ELF-1 (cell line): Measurements from ENCODE around the gene C1orf210.

Experiments used
- DNase-seq: peaks from one replicate; pipeline ENCODE4 v3.0.0-alpha.2; 2016; ENCODE audit warnings: low read depth, low spot score

C1orf210 gene

DNA sequence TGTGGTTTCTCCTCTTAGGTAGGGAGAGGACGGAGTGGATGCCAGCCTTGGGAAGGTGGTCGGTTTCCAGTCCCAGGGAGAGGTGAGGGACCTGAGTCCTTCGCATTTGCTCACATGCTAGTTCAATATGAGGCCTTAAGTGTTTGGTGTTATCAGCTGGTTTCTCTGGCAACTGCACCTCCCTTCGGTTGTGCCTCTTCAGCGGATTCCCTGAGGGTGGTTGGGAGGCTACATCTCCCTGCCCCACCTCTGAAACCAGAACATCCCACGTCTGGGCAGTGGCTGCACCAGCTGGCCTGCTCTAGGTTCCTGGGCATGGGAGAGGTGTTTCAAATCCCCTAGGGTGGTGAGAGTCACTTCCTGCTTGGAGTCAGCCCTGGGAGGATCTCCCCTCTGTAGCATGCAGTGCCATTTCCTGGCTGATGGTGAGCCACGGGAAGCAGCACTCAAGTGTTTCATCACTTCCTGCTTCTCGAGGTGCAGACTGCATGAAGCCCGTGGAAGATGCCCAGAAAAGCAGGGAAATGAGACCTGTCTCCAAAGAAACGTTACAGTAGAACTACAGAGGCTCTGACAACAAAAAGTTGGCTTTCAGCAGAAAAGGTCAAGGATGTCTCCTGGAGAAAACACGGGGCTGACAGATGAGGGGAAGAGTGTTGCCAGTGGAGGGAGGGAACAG lies 11.1 kb downstream of the C1orf210 start:
- no peak for DNase-seq

DNA sequence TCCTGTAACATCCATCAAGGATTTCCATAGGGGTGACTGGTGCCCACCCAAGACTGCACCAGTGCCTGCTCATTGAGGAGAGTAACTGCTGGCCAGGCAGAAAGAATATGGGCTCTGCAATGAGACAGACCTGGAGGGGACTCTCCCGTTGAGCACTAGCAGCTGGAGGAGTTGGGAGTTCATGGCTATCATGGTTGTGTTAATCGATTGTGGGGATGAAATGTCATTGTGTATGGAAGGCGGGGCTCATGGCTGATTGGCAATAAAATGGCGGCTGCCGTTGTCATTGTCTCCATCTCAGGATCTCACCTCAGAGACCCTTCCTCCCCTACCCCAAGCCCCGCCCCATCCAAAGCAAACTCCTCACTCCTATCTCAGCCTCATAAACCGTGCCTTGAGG lies 11.7 kb downstream of the C1orf210 start:
- no peak for DNase-seq

DNA sequence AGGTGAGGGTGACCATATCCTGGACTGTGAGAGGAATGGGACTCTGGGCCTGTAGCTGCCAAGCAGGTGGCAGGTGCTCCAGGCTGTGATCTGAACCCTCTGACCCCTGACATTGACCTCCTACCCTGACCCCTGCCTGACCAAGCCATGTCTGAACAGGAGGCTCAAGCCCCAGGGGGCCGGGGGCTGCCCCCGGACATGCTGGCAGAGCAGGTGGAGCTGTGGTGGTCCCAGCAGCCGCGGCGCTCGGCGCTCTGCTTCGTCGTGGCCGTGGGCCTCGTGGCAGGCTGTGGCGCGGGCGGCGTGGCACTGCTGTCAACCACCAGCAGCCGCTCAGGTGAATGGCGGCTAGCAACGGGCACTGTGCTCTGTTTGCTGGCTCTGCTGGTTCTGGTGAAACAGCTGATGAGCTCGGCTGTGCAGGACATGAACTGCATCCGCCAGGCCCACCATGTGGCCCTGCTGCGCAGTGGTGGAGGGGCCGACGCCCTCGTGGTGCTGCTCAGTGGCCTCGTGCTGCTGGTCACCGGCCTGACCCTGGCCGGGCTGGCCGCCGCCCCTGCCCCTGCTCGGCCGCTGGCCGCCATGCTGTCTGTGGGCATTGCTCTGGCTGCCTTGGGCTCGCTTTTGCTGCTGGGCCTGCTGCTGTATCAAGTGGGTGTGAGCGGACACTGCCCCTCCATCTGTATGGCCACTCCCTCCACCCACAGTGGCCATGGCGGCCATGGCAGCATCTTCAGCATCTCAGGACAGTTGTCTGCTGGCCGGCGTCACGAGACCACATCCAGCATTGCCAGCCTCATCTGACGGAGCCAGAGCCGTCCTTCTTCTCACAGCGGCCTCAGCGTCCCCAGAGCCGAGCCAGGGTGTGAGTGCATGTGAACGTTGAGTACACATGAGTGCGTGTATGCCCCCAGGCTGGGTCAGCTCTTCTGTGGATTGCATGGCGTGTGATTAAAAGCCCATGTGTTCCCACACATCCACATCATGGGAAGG lies 12.5 kb downstream of the C1orf210 start:
- DNase-seq, result no peak

DNA sequence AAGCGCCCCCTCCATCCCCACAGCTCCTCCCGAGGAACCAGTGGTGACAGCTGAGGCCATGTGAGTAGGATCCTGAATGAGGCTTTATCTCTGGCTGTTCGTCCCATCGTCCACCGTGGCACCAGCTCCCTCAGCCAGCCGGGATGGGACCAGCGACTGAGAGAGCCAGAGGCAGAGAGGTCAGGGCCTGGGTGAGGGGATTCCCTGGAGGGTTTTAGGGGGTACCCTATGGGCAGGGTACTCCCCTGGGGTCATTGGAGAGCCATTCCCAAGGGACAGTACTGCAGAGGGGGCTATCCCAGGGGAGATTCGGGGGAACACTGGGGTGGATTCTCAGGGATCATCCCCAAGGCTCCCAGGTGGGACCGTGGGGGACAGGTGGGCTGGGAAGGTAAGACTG lies 13.2 kb downstream of the C1orf210 start:
- no peak for DNase-seq

DNA sequence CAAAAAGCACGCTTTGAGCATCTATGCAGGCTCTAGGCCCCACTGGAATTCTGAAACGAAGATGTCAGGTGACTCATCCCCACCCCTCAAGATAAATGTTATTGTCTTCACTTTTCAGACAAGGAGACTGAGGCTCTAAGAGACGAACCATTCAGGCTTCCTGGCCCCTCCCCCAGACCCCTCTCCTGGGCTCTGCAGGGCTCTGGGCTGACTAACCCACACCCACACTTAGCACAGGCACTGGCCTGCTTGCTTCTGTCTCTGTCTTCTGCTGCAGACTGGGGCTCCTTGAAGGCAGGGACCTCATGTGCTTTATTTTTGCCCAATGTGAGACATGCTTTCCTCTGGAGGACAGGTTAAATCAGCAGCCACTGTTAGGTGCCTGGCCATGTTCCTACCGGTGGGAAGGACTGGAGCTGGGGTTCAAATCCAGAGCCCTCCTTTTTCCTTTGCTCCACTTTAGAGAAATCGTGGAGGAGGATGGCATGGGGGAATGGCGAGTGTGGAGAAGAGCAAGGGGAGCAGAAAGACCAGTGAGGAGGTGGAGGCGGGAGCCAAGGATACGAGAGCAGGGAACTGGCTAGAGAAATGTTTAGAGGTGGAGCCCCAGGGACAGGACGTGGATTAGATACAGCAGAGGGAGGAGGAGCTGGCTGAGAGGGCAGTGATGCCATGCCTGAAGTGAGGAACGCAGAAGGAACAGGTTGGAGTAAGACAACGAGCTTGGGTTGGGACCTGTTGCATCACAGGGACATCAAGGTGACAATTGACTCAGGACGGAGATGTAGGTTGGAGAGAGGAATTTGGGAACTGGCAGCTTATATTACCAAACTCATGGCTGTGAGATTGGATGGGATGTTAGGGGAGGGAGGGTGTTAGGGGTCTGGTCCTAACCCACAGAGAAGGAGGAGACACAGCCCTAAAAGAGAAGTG lies 13.9 kb downstream of the C1orf210 start:
- DNase-seq, result peak; percentile 20

DNA sequence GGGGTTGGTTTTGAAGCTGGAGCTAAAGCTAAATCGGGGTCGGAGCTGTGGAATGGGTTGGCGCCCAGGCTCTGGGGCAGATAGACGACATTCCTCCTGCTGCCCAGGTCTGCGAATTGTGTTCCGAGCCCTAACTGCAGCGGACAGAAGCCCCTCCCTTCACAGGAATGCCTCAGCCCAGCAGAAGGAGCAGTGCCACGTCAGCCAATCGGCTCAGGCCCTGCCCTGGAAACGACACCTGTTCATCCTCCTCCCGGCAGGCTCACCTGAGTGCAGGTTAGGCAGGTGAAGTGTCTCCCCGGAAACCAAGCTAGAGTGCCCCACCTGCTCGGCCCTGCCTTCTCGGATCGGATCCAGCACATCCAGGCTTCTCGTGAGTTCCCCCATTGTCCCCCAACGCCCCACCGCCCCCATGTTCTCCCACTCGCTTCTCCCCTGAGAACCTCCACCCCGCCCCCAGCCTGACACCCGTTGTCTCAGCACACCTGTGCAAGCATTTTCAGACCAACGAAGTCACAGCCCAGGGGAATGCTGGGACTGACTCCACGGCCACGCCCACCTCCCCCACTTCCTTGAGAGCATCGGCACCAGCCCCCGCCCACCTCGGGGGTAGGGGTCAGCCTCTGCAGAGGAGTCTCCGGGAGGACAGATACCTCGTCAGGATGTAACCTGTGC lies 14.8 kb downstream of the C1orf210 start:
- DNase-seq, result peak; percentile 89

DNA sequence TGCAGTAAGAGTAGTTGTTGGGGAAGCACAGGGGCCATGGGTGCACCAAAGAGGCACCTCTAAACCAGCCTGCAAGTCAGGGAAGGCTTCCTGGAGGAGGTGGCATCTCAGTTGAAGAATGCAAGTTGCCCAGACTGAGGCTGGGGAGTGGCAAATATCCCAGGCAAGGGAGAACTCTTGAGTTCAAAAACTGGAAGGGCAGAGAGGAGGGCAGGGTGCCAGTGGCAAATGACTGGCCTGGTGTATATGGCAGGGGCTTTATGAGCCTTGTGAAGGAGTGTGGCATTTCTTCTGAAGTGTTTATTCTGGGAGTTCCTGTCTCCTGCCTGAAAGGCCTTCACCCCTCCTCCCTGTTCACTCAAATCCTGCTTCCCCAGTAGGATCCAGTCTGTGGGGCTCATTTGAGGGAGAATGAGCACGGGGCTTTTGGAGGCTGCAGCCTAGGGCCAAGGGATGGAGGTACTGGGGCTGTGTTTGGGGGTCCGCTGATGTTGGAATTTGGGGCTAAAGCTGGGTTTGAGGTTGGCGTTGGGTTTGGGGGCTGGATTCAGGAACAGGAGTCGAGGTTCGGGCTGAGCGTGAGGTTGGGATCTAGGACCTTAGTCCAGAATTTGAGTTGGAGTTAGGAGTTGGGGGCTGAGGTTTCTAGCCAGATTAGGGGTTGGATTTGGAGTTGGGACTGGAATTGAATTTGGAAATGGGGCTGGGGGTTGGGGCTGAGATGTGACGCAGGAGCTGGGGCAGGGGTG lies 15.6 kb downstream of the C1orf210 start, which contains the start of gene TMEM125:
Gene TMEM125 (plus strand): TSS at position 357 of the 749 bp plus-strand sequence. CDS start 2,740 bp downstream, outside the sequence.
- no peak for DNase-seq

DNA sequence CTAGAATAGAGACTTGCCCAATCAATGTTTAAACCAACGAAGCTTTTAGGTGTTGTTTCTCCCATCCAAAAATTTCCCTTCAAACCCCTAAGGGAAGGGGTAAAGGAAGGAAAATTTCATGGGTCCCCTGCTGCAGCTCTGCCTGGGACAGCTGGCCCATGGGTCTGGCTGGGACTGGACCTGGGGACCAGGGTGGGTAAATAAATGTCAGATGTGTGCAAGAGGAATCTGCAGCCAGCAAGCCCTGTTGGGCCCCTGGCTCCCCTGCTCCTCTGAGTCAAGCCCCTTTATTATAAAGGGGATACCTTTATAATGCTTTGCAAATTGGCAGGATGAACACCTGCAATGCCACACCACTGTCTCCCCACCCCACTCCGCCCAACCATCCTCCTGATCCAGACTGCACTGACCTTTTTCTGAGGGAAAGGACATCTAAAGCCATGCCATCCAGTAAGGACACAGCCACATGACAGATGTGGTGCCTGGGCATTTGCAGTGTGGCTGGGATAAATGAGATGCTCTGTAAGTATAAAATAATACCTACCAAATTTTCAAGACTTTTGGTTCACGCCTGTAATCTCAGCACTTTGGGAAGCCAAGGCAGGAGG lies 17.5 kb downstream of the C1orf210 start:
- DNase-seq, result no peak

DNA sequence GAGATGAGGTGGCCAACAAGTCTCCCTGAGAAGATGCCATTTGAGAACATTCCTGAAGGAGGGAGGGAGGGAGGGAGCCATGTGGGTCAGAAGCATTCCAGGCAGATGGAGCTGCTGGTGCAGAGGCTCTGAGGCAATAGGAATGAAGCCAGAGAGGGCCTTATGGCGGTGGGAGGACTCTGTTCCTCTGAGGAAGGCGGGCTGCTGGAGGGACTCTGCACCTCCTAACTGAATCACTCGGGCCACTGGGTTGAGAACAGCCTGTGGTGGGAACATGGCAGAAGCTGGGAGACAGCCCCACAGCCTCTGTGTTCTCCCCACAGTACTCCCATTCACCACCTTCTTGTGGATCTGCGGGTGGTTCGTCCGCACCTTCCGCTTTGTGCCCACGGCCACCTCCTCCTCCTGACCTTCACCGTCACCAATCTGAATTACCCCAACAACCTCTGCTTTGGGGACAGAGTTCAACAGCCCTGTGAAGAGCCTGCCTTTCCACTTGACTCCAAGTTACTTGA lies 18.0 kb downstream of the C1orf210 start:
- DNase-seq, result no peak

DNA sequence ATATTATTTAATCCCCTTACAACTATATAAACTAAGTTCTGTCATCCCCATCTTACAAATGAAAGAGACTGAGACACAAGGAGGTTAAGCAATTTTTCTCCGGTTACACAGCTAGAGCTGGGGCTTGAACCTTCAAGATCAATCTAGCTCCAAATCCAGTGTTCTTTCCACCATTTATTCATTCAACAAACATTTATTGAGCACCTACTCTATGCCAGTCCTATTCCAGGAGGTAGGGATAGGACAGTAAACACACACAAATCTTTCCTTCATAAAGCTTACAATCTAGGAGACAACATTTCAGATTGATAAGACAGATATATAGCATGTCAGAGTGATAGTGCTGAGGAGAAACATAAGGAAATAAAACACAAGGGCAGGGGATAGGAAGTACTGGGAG lies 18.5 kb downstream of the C1orf210 start:
- DNase-seq, result no peak

DNA sequence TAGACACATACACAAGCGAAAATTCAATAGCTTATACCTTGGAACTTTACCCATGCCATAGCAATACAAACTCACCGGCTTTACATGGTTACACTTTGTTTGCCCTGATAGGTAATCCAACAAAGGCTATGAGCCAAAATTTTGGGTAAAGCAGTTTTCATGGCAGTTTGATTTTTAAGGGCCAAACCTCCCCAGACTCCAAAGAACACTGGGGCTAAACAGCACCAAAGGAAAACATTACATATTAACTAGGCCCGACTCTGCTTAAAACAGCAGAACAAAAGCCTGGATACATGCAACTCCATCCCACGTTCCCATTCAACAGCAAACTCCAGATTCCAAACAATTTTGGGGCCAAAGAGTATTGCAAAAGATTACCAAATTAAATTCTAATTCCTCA lies 19.9 kb downstream of the C1orf210 start:
- DNase-seq, result no peak

DNA sequence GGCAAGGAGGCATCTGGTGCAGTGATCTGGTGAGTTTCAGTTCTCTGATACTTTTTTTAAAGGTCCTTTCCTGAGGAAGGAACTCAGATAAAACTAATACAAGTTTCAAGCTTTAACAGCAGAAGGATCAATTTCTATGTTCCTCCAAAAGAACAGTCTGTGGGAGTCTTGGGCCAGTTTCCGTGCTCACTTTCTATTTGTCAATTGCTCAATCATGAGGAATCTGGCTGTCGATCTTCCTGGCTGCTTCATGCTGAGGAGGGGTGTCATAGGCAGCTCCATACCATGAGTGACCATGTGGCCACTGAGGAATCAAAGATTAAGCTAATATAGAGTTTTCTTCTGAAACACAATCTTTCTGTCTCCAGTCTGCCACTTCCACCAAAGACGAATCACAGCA lies 27.0 kb downstream of the C1orf210 start:
- DNase-seq, result no peak

DNA sequence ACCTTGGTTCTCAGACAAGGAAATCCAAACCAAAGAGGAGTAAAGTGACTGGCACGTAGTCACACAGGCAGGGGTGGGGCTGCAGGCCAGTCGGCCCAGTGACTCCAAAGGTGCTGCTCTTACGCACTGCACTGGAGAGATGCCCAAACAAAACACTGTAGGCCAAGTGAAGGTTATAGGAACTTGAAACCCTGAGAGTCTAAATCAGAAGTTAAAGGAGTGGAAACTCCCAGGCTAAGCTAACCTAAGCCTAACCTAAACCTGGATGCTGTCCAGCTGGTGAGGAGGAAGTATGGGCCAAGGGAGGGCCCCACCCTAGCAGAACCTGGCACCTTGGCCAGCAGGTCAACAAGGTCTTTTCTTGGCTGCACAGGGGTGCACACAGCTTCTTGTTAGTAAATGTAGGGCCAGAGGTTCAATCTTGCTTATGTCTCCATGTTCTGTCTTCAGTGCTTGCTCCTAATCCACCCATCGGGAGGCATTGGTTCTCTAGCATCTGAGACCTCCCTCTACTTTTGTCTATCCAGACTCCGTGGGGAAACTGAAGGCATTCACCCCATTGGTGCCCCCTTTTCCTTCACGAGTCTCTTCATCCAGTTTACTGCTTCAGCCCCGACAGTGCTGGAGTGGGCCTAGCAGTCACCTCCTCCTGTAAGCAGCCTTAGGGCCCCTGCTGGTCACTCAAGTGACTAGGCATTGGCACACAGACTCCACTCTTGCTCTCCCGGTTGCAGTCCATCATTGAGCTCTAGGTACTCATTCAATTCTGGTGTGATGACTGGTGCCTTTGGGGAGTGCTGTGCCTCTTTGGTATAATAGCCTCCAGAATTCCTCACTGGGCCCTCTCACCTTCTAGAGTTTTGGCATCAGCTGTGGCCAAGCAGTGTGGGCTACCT lies 28.5 kb downstream of the C1orf210 start:
- DNase-seq, result no peak

DNA sequence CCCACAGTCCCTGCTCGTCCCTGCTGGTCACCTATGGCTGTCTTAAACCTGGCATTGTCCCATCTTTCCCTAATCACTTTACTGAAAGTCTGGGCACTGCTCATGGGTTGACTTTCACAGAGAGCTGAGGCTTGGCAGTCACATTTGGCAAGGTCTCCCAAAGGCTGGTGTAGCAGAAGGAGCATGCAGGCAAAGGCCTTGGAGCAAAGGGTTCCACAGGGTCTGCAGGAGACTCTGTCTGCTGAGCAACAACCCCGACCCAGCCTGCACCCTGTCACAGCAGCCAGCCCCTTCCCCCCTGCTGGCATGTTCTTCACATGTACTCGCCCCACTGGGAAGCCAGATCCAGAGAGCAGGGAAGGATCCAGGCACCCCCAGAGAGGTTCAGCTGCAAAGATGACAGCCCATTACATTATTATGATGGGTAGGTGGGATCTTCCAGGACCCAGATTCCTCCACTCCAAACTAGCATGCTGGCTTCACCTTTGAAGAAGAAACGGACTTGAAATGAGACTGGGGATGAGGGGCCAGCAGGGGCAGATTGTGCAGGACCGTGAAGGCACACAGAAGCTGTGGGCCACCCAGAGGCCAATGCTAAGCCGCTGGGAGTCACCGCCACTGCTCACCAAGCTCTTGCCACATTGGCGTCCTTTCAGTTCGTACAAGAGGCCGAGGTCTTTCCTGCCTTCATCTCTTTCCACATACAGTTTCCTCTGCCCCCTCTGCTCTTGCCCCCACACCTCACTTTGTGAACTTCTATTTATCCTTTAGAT lies 29.8 kb downstream of the C1orf210 start:
- no peak for DNase-seq

DNA sequence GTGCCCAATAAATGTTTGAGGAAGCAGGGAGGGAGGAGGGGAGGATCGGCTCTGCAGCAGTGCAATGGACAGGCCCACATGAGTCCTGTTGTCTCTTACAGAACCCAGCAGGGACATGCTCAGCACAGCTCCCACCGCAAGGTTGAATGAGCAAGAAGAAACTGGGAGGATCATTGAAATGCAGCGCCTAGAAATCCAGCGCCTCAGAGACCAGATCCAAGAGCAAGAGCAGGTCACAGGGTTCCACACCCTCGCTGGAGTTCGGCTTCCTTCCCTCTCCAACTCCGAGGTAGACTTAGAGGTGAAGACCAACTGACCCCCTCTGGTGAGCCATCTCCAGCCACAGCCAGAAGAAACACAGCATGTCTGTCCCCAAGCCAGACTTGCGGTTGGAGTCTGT lies 31.5 kb downstream of the C1orf210 start:
- DNase-seq, result no peak

DNA sequence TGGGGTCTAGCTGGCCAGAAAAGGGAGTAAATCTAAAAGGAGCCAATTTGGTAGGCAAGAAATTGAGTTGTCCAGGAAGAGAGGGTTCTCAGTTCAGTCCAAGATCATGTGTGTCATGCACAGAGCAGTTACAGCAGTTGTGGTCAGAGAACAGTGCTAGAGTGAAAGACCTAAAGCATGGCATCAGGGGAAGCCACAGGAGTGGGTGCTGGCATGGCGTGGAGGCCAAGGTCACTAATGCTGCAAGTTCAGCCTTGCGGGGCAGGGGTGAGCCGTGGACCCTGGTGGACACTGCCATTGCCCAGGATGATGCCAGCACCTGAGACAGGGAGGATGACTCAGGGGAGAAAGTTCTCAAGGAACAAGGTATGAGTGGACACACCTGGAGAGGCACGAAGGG lies 32.2 kb downstream of the C1orf210 start:
- no peak for DNase-seq

DNA sequence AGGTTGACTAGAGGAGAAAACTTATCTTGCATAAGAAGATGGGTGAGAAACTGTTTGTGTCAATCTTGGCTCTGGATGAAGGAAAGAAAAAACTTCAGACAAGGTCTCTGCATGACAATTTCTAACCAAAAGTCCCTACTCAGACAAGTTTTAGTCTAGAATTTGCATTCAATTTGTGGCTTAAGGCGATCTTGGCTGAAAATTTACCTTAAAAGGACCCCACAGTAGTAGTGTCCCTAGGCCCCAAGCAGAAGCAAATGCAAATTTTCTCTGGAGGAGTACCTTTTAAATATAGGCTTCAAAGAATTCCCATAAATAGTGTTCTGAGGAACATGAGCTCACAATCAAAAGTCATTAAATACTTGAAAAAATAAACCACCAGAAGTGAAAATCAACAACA lies 33.2 kb downstream of the C1orf210 start:
- DNase-seq, result no peak

DNA sequence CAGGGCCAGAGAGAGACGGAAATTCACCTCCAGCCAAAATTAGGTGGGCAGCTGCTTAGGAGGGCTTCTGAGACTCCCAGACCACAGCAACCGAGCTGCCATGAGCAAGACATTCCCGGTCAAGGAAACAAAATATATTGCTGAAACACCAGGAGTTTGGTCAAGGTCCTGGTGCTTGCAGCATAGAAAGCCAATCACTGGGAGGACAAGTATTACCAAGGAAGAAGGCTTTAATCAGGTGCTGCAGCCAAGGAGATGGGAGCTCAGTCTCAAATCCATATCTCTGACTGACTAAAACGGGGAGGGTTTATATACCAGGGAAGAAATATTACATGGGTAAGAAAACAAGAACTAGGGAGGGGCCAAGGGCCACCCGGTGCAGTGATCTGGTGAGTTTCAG lies 34.4 kb downstream of the C1orf210 start:
- no peak for DNase-seq
